Chondrocyte (in vitro differentiated cells): Measurements from ENCODE around the gene OTUD5. TPM values are rescaled to one million over a fixed set of nuclear protein-coding genes. Genes with fewer than 3 reads are reported as not detected.

Experiments
- DNase-seq: peaks from one replicate; pipeline ENCODE4 v3.0.0; 2021; ENCODE audit warnings: mixed read lengths, low spot score
- H3K27ac Mint-ChIP-seq: one replicate; pipeline ENCODE4 v1.8.0; 2021; ENCODE audit warnings: mild to moderate bottlenecking, moderate library complexity, mixed read lengths; ENCODE audit not compliant: unreplicated experiment
- H3K27me3 Mint-ChIP-seq: 2 replicates; pipeline ENCODE4 v1.8.0; 2021; ENCODE audit warnings: low read depth, mixed read lengths
- H3K36me3 Mint-ChIP-seq: 2 replicates; pipeline ENCODE4 v1.8.0; 2021; ENCODE audit warnings: low read depth, mixed read lengths
- H3K4me1 Mint-ChIP-seq: 2 replicates; pipeline ENCODE4 v1.8.0; 2021; ENCODE audit warnings: low read depth, mild to moderate bottlenecking, mixed read lengths
- H3K4me3 Mint-ChIP-seq: one replicate; pipeline ENCODE4 v1.8.0; 2021; ENCODE audit warnings: mild to moderate bottlenecking, moderate library complexity, mixed read lengths; ENCODE audit not compliant: unreplicated experiment
- H3K9me3 Mint-ChIP-seq: 2 replicates; pipeline ENCODE4 v1.8.0; 2021; ENCODE audit warnings: low read depth, mixed read lengths
- CTCF ChIP-seq: fragments of 200-600 bp; sonication (generic); IDR thresholded peaks from 2 replicates; pipeline ENCODE4 v1.5.0; 2021; ENCODE audit warnings: antibody characterized with exemption, mild to moderate bottlenecking, moderate library complexity
- total RNA-seq: library from RNA; stranded (reverse); gene quantifications from 3 replicates; pipeline ENCODE4 v1.2.1, GENCODE V29; 2021

Gene OTUD5
- total RNA-seq, 1 donor from 2014 or later = 47.4 TPM

DNA sequence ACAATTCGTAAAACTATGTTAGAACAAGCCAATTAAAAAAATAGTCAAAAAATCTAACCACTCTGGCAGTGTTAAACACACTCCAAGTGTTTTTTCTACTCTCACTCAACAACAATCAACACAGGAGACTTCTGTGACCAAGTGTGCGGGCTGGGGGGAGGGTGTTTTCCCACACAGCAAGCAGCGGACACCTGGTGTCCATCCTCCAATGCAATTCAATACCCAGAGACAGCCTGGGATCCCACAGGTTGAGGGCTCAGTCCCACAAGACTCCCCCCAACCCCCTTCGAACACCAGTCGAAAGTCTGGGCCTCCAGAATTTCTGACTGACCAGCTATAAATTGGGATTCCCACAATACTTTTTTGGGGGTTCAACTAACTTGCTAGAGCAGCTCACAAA is 30.3 kb downstream of the OTUD5 start:
- Mint-ChIP-seq H3K27me3 (no peaks in the 10 kb centered on the region), H3K4me1 (no peaks in the 10 kb centered on the region), H3K36me3 (peaks cover 12% of the 10 kb centered on the region), H3K4me3 (no peak overlapping the region), H3K9me3 (peaks cover 5% of the 10 kb centered on the region), H3K27ac (no peak overlapping the region)
- no peak for DNase-seq
- TF ChIP-seq CTCF = no peak

DNA sequence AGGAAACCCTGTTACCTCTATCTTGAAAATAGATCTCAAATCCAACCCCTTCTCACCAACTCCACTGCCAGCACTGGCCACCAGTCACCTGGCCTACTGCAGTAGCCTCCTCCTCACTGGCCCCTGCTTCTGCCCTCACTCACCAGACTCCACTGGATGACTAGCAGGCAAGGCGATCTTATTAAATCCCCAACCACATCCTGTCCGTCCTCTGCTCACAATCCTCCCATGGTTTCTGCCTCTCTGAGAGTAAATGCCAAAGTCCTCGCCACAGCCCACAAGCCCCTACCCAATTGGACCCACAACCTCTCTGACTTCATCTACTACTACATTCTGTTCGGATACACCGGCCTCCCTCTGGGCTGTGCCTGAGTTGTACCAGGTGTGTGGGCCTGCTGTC is 33.1 kb downstream of the OTUD5 start:
- peaks cover 13% of the 10 kb centered on the region for H3K4me1 Mint-ChIP-seq
- peak overlapping the region; percentile 36 for H3K27ac Mint-ChIP-seq
- no peak for DNase-seq
- no peaks in the 10 kb centered on the region for H3K27me3 Mint-ChIP-seq
- H3K36me3 Mint-ChIP-seq = peaks cover 10% of the 10 kb centered on the region
- no peak overlapping the region for H3K4me3 Mint-ChIP-seq
- no peak for TF ChIP-seq CTCF
- peaks cover 5% of the 10 kb centered on the region for H3K9me3 Mint-ChIP-seq

DNA sequence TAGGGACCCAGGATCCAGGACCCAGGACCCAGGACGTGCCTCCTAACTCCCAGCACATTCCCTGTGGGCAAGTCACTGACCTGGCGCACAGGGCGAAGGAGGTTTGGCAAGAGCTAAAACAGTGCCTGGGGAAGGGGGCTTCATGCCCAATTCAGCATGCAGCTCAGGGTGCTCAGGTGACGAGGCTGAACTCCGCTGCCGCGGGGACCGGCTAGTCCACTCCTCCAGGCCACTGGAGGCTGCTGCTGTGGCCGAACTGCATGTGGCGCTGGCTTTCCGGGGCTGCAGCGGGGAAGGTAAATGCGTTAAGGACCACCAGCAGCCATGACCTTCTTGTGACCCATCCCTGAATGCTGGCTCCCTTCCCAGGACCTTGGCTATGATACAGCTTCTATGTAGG is 33.6 kb downstream of the OTUD5 start:
- Mint-ChIP-seq H3K4me3 (no peak overlapping the region), H3K27me3 (no peaks in the 10 kb centered on the region), H3K9me3 (peaks cover 5% of the 10 kb centered on the region), H3K4me1 (peaks cover 16% of the 10 kb centered on the region), H3K36me3 (peaks cover 10% of the 10 kb centered on the region), H3K27ac (no peak overlapping the region)
- DNase-seq = no peak
- TF ChIP-seq CTCF = no peak

GRCh38 chrX:48920718-48921104 is 36.7 kb downstream of the OTUD5 start:
- Mint-ChIP-seq H3K4me1 (peaks cover 33% of the 10 kb centered on the region), H3K27ac (no peak overlapping the region), H3K9me3 (peaks cover 5% of the 10 kb centered on the region), H3K36me3 (peaks cover 10% of the 10 kb centered on the region), H3K27me3 (no peaks in the 10 kb centered on the region), H3K4me3 (no peak overlapping the region)
- no peak for TF ChIP-seq CTCF
- DNase-seq = no peak

DNA sequence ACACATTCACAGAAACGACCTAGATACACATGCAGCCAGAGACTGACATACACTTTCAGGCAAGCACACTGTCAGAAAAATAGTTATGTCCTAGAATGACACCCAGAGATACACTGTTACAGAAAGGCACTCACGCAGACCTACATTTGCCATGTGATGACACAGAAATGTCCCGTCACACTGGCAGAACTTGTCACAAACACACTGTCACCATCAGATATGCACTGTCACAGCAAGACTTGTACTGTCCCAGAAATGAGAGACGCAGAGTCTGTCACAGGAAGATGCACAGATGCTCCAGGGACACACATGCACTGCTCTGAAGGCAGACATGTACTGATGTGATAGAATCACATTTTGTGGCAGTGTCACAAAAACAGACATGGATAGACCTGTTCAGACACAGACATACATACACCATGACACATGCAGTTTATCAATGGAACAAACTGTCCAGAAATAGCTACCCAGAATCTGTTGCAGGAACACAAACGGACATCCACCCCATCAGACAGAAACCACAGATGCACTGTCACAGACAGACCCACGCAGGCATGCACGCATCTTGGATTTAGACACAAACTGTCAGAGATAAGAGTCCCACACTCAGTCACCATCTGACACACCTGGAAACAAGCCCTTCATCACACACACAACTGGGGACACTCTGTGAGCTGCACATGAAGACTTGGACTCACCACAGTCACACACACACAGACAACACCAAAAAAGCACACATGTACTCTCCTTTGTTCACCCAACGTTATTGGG is 37.3 kb downstream of the OTUD5 start:
- Mint-ChIP-seq H3K9me3 (peaks cover 5% of the 10 kb centered on the region), H3K4me3 (no peak overlapping the region), H3K4me1 (peaks cover 33% of the 10 kb centered on the region), H3K36me3 (peaks cover 7% of the 10 kb centered on the region), H3K27ac (peak overlapping the region; percentile 67), H3K27me3 (no peaks in the 10 kb centered on the region)
- no peak for DNase-seq
- no peak for TF ChIP-seq CTCF
